ENCODE data around the gene PAFAH1B1.

Gene PAFAH1B1

DNA sequence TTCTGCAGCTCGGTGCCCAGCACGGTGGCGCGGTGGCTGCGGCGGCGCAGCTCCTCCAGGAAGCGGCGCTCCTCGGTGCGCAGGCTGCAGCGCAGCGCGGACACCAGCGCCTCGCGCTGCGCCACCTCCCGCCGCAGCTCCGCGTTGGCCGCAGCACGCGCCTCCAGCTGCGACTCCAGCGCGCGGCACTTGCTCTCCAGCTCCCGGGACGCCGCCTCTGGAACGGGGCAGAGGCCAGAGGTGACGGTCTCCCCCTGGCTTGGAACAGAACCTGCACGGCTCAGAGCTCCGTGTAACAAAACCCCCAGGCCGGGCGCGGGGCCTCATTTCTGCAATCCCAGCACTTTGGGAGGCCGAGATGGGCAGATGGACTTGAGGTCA lies 131.3 kb downstream of the PAFAH1B1 start:
- Histone ChIP-seq H2AFZ (no peak overlapping the region), H3K27ac (no peak overlapping the region), H3K4me2 (ENCODE audit: low read length) (peak overlapping the region; percentile 28), H3K9ac (no peak overlapping the region), H3K27me3 (ENCODE audit: control insufficient read depth, insufficient read depth, low read length) (no peaks in the 10 kb centered on the region), H3K4me1 (no peaks in the 10 kb centered on the region), H3K4me3 (ENCODE audit: low read depth, low read length) (no peak overlapping the region), H3K9me3 (ENCODE audit: control insufficient read depth, low read length) (no peaks in the 10 kb centered on the region), H3K79me2 (no peaks in the 10 kb centered on the region), H3K36me3 (ENCODE audit: control insufficient read depth, insufficient read depth, low read length) (no peaks in the 10 kb centered on the region)
- TF ChIP-seq, protein P1, sequence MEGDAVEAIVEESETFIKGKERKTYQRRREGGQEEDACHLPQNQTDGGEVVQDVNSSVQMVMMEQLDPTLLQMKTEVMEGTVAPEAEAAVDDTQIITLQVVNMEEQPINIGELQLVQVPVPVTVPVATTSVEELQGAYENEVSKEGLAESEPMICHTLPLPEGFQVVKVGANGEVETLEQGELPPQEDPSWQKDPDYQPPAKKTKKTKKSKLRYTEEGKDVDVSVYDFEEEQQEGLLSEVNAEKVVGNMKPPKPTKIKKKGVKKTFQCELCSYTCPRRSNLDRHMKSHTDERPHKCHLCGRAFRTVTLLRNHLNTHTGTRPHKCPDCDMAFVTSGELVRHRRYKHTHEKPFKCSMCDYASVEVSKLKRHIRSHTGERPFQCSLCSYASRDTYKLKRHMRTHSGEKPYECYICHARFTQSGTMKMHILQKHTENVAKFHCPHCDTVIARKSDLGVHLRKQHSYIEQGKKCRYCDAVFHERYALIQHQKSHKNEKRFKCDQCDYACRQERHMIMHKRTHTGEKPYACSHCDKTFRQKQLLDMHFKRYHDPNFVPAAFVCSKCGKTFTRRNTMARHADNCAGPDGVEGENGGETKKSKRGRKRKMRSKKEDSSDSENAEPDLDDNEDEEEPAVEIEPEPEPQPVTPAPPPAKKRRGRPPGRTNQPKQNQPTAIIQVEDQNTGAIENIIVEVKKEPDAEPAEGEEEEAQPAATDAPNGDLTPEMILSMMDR (IDR thresholded peaks at IDR 0.05) = no peak

DNA sequence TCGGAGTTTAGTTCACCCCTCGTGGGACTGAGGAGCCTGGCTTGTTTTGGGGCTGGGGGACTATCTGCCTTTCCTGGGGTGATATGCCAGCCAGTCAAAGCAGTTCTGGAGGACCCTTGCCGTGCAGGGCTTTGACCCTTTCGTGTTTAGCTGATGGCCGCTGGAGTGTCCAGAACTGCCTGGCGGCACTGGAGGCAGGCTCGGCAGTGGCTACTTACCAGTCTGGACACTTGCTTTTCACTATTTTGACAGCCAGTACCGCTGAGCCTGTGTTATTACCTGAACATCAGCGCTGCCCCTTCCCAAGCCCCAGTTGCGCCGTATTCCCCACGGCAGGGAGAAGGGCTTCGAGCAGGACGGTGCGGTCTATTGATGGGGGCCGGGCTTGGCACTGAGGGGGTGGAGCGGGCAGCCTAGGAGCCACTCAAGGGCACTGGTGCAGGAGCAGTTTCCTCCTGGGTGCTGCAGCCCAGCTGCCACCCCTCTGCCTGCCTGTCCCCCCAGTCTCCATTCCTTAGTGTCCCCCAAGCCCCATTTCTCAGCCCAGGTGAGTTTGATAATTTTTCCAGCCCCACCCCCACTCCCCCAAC lies 137.4 kb downstream of the PAFAH1B1 start:
- Histone ChIP-seq H3K4me2 (ENCODE audit: low read length) (no peak overlapping the region), H2AFZ (no peak overlapping the region), H3K79me2 (no peaks in the 10 kb centered on the region), H3K36me3 (ENCODE audit: control insufficient read depth, insufficient read depth, low read length) (no peaks in the 10 kb centered on the region), H3K27me3 (ENCODE audit: control insufficient read depth, insufficient read depth, low read length) (no peaks in the 10 kb centered on the region), H3K9me3 (ENCODE audit: control insufficient read depth, low read length) (no peaks in the 10 kb centered on the region), H3K4me1 (no peaks in the 10 kb centered on the region), H3K27ac (no peak overlapping the region), H3K4me3 (ENCODE audit: low read depth, low read length) (no peak overlapping the region), H3K9ac (no peak overlapping the region)
- TF ChIP-seq, protein P1 (IDR thresholded peaks at IDR 0.05) = no peak

DNA sequence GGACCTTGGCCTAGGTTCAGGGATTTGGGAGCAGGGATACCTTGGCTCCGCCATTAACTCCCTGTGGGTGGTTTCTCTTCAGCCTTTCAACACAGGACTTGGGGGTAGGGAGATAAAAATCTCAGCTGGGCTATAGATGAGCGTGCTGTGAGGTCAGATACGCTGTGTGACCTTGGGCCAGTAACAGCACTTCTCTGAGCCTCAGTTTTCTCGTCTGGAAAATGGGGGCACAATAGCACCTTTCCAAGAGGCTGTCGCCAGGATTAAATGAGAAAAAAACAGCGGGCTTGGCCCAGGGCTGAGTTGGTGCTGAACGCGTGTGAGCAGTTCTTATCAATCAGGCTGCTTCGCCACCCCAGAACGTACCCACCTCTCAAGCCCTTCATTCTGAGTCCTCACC lies 138.4 kb downstream of the PAFAH1B1 start:
- Histone ChIP-seq H3K79me2 (no peaks in the 10 kb centered on the region), H3K4me2 (ENCODE audit: low read length) (no peak overlapping the region)
- TF ChIP-seq, protein P1 (IDR thresholded peaks at IDR 0.05) = no peak

GRCh38 chr17:2734939-2735338 lies 141.5 kb downstream of the PAFAH1B1 start:
- Histone ChIP-seq H3K79me2 (no peaks in the 10 kb centered on the region), H3K4me2 (ENCODE audit: low read length) (no peak overlapping the region)
- TF ChIP-seq, protein P1 (IDR thresholded peaks at IDR 0.05) = no peak

More for the DNA sequence above, 138.4 kb downstream of the PAFAH1B1 start:
- Histone ChIP-seq H2AFZ (no peak overlapping the region), H3K4me1 (no peaks in the 10 kb centered on the region), H3K9ac (no peak overlapping the region), H3K27ac (no peak overlapping the region), H3K36me3 (ENCODE audit: control insufficient read depth, insufficient read depth, low read length) (no peaks in the 10 kb centered on the region), H3K27me3 (ENCODE audit: control insufficient read depth, insufficient read depth, low read length) (no peaks in the 10 kb centered on the region), H3K9me3 (ENCODE audit: control insufficient read depth, low read length) (no peaks in the 10 kb centered on the region), H3K4me3 (ENCODE audit: low read depth, low read length) (no peak overlapping the region)

More at GRCh38 chr17:2734939-2735338, 141.5 kb downstream of the PAFAH1B1 start:
- H3K4me3 ChIP-seq (ENCODE audit: low read depth, low read length) = no peak overlapping the region
- H3K9me3 ChIP-seq (ENCODE audit: control insufficient read depth, low read length) = no peaks in the 10 kb centered on the region
- H3K27ac ChIP-seq = no peak overlapping the region
- H2AFZ ChIP-seq = no peak overlapping the region
- H3K36me3 ChIP-seq (ENCODE audit: control insufficient read depth, insufficient read depth, low read length) = no peaks in the 10 kb centered on the region
- peaks cover 2% of the 10 kb centered on the region for H3K4me1 ChIP-seq
- H3K9ac ChIP-seq = no peak overlapping the region
- H3K27me3 ChIP-seq (ENCODE audit: control insufficient read depth, insufficient read depth, low read length) = no peaks in the 10 kb centered on the region

All from parathyroid adenoma (tissue), 2 donors.